Measurements from ENCODE around the gene TMEM61.

DNA sequence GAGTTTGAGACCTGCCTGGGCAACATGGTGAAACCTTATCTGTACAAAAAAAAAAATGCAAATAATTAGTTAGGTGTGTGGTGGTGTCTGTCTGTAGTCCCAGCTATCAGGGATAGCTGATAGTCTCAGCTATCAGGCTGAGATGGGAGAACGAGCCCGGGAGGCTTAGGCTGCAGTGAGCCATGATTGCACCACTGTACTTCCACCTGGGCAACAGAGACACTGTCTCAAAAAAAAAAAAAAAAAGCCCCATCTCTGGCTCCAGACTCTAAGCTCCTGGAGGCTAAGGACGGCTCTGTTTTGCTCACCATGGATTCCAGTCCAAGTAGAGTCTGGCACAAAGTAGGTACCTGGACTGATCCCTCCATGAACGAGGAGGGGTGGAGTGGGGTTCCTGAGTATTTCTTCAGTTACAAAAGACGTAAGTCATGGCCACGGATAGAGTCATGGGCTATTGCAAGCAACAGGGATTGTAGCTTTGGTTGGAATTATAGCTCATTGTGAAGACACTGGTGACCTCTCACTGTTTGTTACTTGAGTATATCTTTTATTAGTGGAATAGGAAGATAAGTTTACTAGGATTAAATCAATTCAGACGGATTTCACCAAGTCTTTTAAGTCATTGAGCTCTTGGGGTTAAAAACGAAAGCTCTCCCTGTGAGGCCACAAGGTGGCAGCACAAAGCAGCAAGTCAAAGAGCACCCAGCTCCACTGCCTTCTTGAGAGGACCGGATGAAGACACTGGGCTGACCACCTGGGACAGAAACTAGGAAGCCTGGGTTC, 35.6 kb upstream of the TMEM61 start:
- TF ChIP-seq, protein P1, sequence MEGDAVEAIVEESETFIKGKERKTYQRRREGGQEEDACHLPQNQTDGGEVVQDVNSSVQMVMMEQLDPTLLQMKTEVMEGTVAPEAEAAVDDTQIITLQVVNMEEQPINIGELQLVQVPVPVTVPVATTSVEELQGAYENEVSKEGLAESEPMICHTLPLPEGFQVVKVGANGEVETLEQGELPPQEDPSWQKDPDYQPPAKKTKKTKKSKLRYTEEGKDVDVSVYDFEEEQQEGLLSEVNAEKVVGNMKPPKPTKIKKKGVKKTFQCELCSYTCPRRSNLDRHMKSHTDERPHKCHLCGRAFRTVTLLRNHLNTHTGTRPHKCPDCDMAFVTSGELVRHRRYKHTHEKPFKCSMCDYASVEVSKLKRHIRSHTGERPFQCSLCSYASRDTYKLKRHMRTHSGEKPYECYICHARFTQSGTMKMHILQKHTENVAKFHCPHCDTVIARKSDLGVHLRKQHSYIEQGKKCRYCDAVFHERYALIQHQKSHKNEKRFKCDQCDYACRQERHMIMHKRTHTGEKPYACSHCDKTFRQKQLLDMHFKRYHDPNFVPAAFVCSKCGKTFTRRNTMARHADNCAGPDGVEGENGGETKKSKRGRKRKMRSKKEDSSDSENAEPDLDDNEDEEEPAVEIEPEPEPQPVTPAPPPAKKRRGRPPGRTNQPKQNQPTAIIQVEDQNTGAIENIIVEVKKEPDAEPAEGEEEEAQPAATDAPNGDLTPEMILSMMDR (IDR thresholded peaks at IDR 0.05), result peak; percentile 79
- TF ChIP-seq EZH2 (IDR thresholded peaks at IDR 0.05; ENCODE audit: borderline replicate concordance, insufficient read depth, low read depth, low read length, poor library complexity, severe bottlenecking), result no peak
